Brain microvascular endothelial cell (primary cell): ENCODE measurements around the gene CRELD1.

Source experiments
- DNase-seq: peaks from one replicate; pipeline ENCODE4 v3.0.0-alpha.2; 2020
- H3K27ac ChIP-seq: fragments of 250-450 bp; sonication (Bioruptor Pico); 2 replicates; pipeline ENCODE4 v1.5.1; 2020; ENCODE audit warnings: mild to moderate bottlenecking, moderate library complexity
- H3K27me3 ChIP-seq: fragments of 250-450 bp; sonication (Bioruptor Pico); replicated peaks from 2 replicates; pipeline ENCODE4 v1.5.1; 2020; ENCODE audit warnings: mild to moderate bottlenecking
- H3K36me3 ChIP-seq: fragments of 250-450 bp; sonication (Bioruptor Pico); replicated peaks from 2 replicates; pipeline ENCODE4 v1.5.1; 2020; ENCODE audit warnings: mild to moderate bottlenecking
- H3K4me3 ChIP-seq: 2 replicates; pipeline ENCODE4 v1.5.1; 2011; ENCODE audit warnings: low read depth, mild to moderate bottlenecking, control low read depth, low read length, moderate library complexity
- CTCF ChIP-seq: IDR thresholded peaks from 2 replicates; pipeline ENCODE4 v1.5.1; 2011; ENCODE audit warnings: low read depth, mild to moderate bottlenecking, moderate library complexity, low read length, control low read depth, inconsistent platforms; ENCODE audit errors: missing control alignments
- in situ Hi-C: cut with HindIII; loops from 2 replicates; pipeline ENCODE4 v1.10.0; 2017; ENCODE audit warnings: low sequenced_read_pairs, low pct_ligation_motif_present

The CRELD1 gene

GRCh38 chr3:9914559-9915253 lies 18.9 kb upstream of the CRELD1 start:
- Histone ChIP-seq H3K27me3 (no peaks in the 10 kb centered on the region), H3K4me3 (peak overlapping the region; percentile 61), H3K27ac (no peak overlapping the region), H3K36me3 (no peaks in the 10 kb centered on the region)
- TF ChIP-seq CTCF, result no peak
- no peak for DNase-seq
- in situ Hi-C loops, result no loop called here

GRCh38 chr3:9915254-9916141 lies 18.1 kb upstream of the CRELD1 start:
- DNase-seq, result peak; percentile 18
- Histone ChIP-seq H3K36me3 (no peaks in the 10 kb centered on the region), H3K4me3 (peak overlapping the region; percentile 61), H3K27ac (peak overlapping the region; percentile 1), H3K27me3 (no peaks in the 10 kb centered on the region)
- in situ Hi-C loops, result no loop called here
- TF ChIP-seq CTCF, result peak; percentile 51

GRCh38 chr3:9916346-9916733 lies 17.3 kb upstream of the CRELD1 start:
- no peak for TF ChIP-seq CTCF
- H3K27ac ChIP-seq, result peak overlapping the region; percentile 30
- peak; percentile 42 for DNase-seq
- H3K4me3 ChIP-seq, result peak overlapping the region; percentile 52
- no peaks in the 10 kb centered on the region for H3K27me3 ChIP-seq
- in situ Hi-C loops, result no loop called here
- no peaks in the 10 kb centered on the region for H3K36me3 ChIP-seq

- Histone ChIP-seq H3K36me3 (no peaks in the 10 kb centered on the region), H3K27me3 (no peaks in the 10 kb centered on the region), H3K4me3 (peak within 1 kb of the TSS; percentile 61), H3K27ac (peak within 1 kb of the TSS; percentile 30)
- peak; percentile 79 for DNase-seq
- no peak for TF ChIP-seq CTCF
- in situ Hi-C loops, result no loop called here
Observed at GRCh38 chr3:9916734-9917680, 16.6 kb upstream of the CRELD1 start, which contains the start of gene IL17RC. TSS of gene IL17RC (plus strand) at chr3:9917098. CDS start at chr3:9917316, 218 bp downstream.

- no peak for TF ChIP-seq CTCF
- H3K27me3 ChIP-seq, result no peaks in the 10 kb centered on the region
- no peak for DNase-seq
- H3K4me3 ChIP-seq, result no peak overlapping the region
- H3K27ac ChIP-seq, result no peak overlapping the region
- in situ Hi-C loops, result no loop called here
- no peaks in the 10 kb centered on the region for H3K36me3 ChIP-seq
Observed at GRCh38 chr3:9917820-9918219, 15.8 kb upstream of the CRELD1 start.
